ENCODE data around the gene DNMBP.
"Not testable (repeated sequence)": the region's sequence is repeated elsewhere in the genome, so short reads cannot be mapped to it uniquely, and the experiment has no call there.

DNMBP gene

GRCh38 chr10:99937630-99938029 is 72.1 kb downstream of the DNMBP start:
- no peak for DNase-seq (ENCODE audit: low spot score)
- Mint-ChIP-seq H3K9me3 (no peaks in the 10 kb centered on the region), H3K27ac (no peak overlapping the region), H3K4me3 (no peak overlapping the region), H3K27me3 (ENCODE audit: low read depth) (no peaks in the 10 kb centered on the region), H3K4me1 (ENCODE audit: low read depth) (no peaks in the 10 kb centered on the region), H3K36me3 (ENCODE audit: low read depth) (no peaks in the 10 kb centered on the region)

DNA sequence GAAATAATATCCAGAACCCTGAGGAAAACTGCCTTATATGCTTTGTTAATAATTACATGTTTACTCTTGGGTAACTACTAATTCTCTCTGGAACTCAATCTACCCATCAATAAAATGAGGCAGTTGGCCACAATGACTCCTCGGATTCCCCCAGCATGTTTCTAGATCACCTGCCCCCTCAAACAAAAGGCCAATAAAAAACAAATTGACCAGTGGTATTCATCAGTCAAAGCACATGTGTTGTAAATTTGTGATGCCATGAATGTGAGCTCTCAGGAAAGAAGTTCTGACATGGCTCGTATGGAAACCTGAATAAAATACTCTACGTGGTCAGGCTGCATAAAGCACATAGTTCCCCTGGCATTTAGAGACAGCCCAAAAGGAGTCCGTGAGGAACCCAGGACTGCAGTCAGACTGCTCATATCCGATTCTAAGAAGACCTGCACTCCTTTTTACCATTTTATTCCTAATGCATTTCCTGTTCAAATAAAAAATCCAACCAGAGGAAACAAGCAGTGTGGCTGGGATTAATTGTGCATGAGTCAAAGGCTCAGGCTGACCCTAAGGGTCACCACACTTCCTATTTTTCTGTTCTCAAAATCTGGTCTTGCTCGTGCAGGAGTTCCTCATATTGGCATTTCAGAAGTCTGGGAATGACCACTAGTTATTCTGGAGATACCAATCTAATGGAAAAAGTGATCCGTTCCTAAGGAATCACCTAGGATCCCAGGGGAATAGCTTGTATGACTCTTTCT is 77.4 kb downstream of the DNMBP start:
- not testable (repeated sequence) for H3K27me3 Mint-ChIP-seq (ENCODE audit: low read depth); DNase-seq (ENCODE audit: low spot score); H3K9me3 Mint-ChIP-seq; H3K4me3 Mint-ChIP-seq; H3K27ac Mint-ChIP-seq; H3K36me3 Mint-ChIP-seq (ENCODE audit: low read depth); H3K4me1 Mint-ChIP-seq (ENCODE audit: low read depth)

DNA sequence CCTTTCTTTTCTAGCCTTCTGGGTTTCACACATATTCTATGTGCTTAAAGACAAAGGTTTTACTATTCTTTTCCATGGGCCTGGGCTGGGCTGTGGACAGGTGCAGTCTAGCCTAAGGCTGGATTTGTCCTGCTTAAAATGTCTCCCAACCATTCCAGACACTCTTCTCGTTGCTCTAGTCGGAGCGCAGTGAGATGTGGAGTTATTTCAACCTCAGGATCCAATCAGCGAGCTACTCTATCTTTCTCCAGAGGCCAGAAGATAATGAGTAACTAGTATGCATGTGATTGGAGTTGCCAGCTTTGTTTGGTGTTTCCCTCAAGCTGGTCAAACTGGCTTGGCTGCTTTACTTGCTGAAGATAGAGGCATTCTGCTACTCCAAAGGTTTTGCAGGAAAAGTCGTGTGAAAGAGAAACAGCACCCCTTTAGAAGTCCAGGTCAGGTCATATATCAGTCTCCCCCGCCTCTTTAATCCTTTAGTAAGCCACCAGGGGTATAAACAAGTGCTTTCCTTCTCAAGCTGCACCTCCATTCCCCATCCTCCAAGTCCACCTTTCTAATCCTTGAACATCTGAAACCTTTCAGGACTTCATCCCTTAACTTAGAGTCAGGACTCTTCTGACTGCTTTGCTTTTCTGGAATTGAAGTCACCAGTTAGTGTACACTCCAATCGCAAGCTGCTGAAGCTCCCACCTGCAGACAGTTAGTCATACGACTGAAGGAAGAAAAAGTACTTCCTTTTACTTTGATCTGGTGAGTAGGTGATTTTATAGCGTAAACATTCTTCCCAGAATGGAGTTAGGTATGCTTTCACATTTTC is 78.8 kb downstream of the DNMBP start:
- no peaks in the 10 kb centered on the region for H3K36me3 Mint-ChIP-seq (ENCODE audit: low read depth)
- no peak overlapping the region for H3K27ac Mint-ChIP-seq
- no peak for DNase-seq (ENCODE audit: low spot score)
- H3K4me1 Mint-ChIP-seq (ENCODE audit: low read depth): peaks cover 2% of the 10 kb centered on the region
- H3K9me3 Mint-ChIP-seq: no peaks in the 10 kb centered on the region
- no peak overlapping the region for H3K4me3 Mint-ChIP-seq
- peaks cover 9% of the 10 kb centered on the region for H3K27me3 Mint-ChIP-seq (ENCODE audit: low read depth)

GRCh38 chr10:99929360-99929759 is 80.4 kb downstream of the DNMBP start:
- Mint-ChIP-seq H3K27ac (no peak overlapping the region), H3K9me3 (no peaks in the 10 kb centered on the region), H3K36me3 (ENCODE audit: low read depth) (no peaks in the 10 kb centered on the region), H3K4me3 (no peak overlapping the region), H3K4me1 (ENCODE audit: low read depth) (peaks cover 2% of the 10 kb centered on the region), H3K27me3 (ENCODE audit: low read depth) (peaks cover 9% of the 10 kb centered on the region)
- DNase-seq (ENCODE audit: low spot score): no peak

DNA sequence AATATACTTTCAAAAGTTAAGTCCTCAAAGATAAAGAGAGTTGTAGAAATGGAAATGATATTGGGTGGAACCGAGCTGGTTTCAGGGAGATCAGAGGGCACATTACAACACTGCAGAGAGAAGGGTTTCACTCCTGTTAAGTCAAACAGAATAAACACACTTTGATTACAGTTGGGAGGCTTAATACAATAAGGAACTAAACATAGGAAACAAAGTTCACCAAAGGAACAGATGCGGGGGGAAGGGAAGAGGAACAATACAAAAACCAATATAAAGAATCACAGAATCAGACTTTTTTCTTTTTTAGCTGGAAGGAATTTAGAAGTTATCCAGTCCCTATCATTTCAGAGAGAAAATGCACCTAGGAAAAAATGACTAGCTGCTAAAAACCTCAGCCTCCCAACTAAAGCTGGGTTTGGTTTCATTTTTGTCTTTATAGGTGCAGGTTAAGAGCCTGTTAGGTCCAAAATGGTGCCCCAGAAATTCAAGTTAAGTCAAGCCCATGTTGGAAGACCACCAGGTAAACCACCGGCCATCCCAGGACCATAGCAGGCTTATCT is 81.9 kb downstream of the DNMBP start:
- DNase-seq (ENCODE audit: low spot score): no peak
- Mint-ChIP-seq H3K27me3 (ENCODE audit: low read depth) (peaks cover 9% of the 10 kb centered on the region), H3K27ac (no peak overlapping the region), H3K9me3 (no peaks in the 10 kb centered on the region), H3K36me3 (ENCODE audit: low read depth) (no peaks in the 10 kb centered on the region), H3K4me3 (no peak overlapping the region), H3K4me1 (ENCODE audit: low read depth) (peaks cover 2% of the 10 kb centered on the region)

DNA sequence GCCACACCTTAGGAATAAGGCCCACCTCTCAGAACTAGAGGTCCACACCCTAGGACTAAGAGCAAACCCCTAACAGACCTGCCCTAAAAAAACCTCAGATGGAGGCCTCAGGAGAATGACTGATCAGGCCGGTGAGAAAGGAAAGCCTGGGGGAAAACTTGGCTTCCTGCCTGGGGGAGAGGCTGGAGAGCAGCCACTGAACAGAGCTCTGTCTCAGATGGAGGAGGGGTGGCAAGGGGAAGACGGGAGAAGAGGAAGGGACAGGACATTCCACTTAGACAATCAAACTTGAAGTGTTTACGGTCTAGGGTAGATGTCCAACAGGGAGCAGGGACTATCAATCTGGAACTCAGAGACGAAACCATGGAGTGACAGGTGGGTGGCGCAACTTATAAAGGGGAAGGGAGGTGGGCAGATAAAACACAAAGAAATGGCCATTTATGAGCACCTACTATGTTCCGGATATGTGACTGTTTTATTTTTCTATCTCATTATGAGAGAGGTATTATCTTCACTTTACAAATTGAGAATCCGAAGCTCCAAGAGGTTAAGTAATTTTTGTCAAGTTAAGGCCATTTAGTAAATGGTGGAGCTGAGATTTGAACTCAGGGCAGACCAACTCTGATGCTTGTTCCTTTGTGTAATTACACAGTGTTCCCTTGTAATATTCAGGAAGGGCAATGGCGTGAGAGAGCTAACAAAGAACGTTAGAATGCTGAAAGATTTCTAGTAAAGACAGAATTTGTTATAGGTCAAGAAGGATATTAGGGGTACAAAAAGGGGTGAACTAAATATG is 82.6 kb downstream of the DNMBP start:
- no peak overlapping the region for H3K27ac Mint-ChIP-seq
- H3K36me3 Mint-ChIP-seq (ENCODE audit: low read depth): no peaks in the 10 kb centered on the region
- H3K27me3 Mint-ChIP-seq (ENCODE audit: low read depth): peaks cover 9% of the 10 kb centered on the region
- no peak overlapping the region for H3K4me3 Mint-ChIP-seq
- no peaks in the 10 kb centered on the region for H3K9me3 Mint-ChIP-seq
- H3K4me1 Mint-ChIP-seq (ENCODE audit: low read depth): peaks cover 2% of the 10 kb centered on the region
- no peak for DNase-seq (ENCODE audit: low spot score)

- DNase-seq (ENCODE audit: low spot score): no peak
- Mint-ChIP-seq H3K4me3 (no peak overlapping the region), H3K27me3 (ENCODE audit: low read depth) (peaks cover 7% of the 10 kb centered on the region), H3K9me3 (no peaks in the 10 kb centered on the region), H3K27ac (no peak overlapping the region), H3K4me1 (ENCODE audit: low read depth) (no peaks in the 10 kb centered on the region), H3K36me3 (ENCODE audit: low read depth) (no peaks in the 10 kb centered on the region)
Observed at GRCh38 chr10:99924451-99925255, 85.1 kb downstream of the DNMBP start.

DNA sequence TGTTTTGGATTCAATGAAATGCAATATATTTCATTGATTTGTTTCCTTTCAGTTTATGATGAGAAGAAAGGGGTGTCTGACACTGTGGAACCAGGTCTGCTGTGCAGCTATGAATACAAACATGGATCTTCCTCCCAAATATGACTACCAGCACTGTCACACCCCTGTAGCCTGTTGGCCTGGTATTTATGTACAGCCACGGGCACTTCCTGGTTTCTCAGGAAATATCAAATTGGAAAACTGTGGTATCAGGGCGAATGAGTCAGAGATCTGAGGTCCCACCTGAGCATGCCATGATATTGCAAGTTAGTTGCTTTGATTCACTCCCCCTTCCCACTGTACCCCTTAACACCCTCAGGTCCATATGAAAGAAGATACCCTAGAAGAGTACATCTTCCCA is 87.8 kb downstream of the DNMBP start:
- no peak for DNase-seq (ENCODE audit: low spot score)
- no peak overlapping the region for H3K27ac Mint-ChIP-seq
- H3K4me1 Mint-ChIP-seq (ENCODE audit: low read depth): no peaks in the 10 kb centered on the region
- no peak overlapping the region for H3K4me3 Mint-ChIP-seq
- H3K36me3 Mint-ChIP-seq (ENCODE audit: low read depth): no peaks in the 10 kb centered on the region
- peaks cover 1% of the 10 kb centered on the region for H3K27me3 Mint-ChIP-seq (ENCODE audit: low read depth)
- no peaks in the 10 kb centered on the region for H3K9me3 Mint-ChIP-seq

DNA sequence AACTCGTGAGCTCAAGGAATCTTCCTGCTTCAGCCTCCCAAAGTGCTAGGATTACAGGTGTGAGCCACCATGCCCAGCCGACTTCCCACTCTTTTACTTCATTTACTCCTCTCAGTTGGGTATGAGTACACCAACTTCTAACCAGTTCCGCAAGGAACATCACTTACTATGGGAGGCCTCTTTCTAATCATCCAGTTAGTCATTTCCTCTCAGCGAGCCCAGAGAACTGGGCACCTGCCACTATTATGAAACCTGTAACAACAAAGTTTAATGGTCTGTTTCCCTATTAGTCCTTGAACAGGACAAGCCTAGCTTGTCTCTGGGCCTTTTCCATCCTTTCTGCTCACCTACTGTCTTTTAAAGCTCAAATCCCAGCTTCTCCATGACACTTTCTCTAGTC is 88.8 kb downstream of the DNMBP start:
- no peaks in the 10 kb centered on the region for H3K27me3 Mint-ChIP-seq (ENCODE audit: low read depth)
- no peaks in the 10 kb centered on the region for H3K9me3 Mint-ChIP-seq
- H3K4me3 Mint-ChIP-seq: no peak overlapping the region
- no peaks in the 10 kb centered on the region for H3K36me3 Mint-ChIP-seq (ENCODE audit: low read depth)
- H3K27ac Mint-ChIP-seq: no peak overlapping the region
- no peak for DNase-seq (ENCODE audit: low spot score)
- no peaks in the 10 kb centered on the region for H3K4me1 Mint-ChIP-seq (ENCODE audit: low read depth)

- H3K9me3 Mint-ChIP-seq: no peaks in the 10 kb centered on the region
- no peak overlapping the region for H3K27ac Mint-ChIP-seq
- H3K4me3 Mint-ChIP-seq: no peak overlapping the region
- H3K36me3 Mint-ChIP-seq (ENCODE audit: low read depth): no peaks in the 10 kb centered on the region
- no peaks in the 10 kb centered on the region for H3K4me1 Mint-ChIP-seq (ENCODE audit: low read depth)
- no peaks in the 10 kb centered on the region for H3K27me3 Mint-ChIP-seq (ENCODE audit: low read depth)
- no peak for DNase-seq (ENCODE audit: low spot score)
Observed at GRCh38 chr10:99920486-99920885, 89.3 kb downstream of the DNMBP start.

DNA sequence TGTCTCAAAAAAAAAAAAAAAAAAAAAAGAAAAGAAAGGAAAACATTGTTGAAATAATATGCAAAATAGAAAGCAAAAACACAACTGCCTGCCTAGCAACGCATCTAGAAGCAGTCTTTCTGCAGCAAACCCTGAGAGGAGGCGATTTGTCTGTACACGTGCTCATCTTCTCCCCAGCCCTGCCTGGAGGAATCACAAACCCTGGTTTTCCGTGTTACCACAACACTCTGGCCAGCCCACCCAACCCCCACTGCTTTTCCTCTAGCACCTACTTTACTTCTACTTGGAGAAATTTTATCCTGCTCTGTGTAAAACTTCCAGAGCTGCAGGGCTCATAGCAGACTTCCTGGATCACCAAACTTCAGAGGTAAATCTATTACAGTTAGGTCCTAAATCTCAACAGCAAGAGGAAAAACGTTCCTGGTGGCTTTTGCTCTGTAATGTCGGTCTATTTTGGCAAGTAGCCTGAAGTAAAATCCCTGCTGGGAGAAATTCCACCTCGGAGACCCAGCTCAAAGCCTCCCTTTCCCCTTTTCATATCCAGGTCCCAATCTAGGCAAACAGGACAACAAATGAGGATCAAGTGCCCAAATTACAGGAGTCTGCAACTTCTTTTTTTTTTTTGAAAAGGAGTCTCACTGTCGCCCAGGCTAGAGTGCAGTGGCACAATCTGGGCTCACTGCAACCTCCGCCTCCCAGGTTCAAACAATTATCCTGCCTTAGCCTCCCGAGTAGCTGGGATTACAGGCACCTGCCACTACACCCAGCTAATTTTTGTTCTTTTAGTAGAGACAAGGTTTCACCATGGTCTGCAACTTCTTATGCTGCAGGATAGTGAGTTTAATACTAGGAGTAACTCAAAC is 91.6 kb downstream of the DNMBP start:
- H3K4me1 Mint-ChIP-seq (ENCODE audit: low read depth): no peaks in the 10 kb centered on the region
- H3K27ac Mint-ChIP-seq: no peak overlapping the region
- no peaks in the 10 kb centered on the region for H3K27me3 Mint-ChIP-seq (ENCODE audit: low read depth)
- DNase-seq (ENCODE audit: low spot score): no peak
- no peaks in the 10 kb centered on the region for H3K36me3 Mint-ChIP-seq (ENCODE audit: low read depth)
- no peaks in the 10 kb centered on the region for H3K9me3 Mint-ChIP-seq
- H3K4me3 Mint-ChIP-seq: no peak overlapping the region

GRCh38 chr10:99916776-99917175 is 93.0 kb downstream of the DNMBP start:
- H3K9me3 Mint-ChIP-seq: no peaks in the 10 kb centered on the region
- H3K4me1 Mint-ChIP-seq (ENCODE audit: low read depth): no peaks in the 10 kb centered on the region
- no peak overlapping the region for H3K27ac Mint-ChIP-seq
- DNase-seq (ENCODE audit: low spot score): no peak
- H3K27me3 Mint-ChIP-seq (ENCODE audit: low read depth): no peaks in the 10 kb centered on the region
- no peak overlapping the region for H3K4me3 Mint-ChIP-seq
- H3K36me3 Mint-ChIP-seq (ENCODE audit: low read depth): no peaks in the 10 kb centered on the region
